ENCODE measurements around the gene PTPN6. TPM values are rescaled to one million over a fixed set of nuclear protein-coding genes. Genes with fewer than 3 reads are reported as not detected.

PTPN6 gene
- total RNA-seq, 1 donor: not detected

- DNase-seq (ENCODE audit: low read depth): no peak
- TF ChIP-seq CTCF (IDR thresholded peaks at IDR 0.05; ENCODE audit: insufficient read depth, low read depth, low read length): no peak
These were observed 27.3 kb upstream of the PTPN6 start for GRCh38 chr12:6923851-6924250.

GRCh38 chr12:6925239-6925539, 26.0 kb upstream of the PTPN6 start:
- no peak for DNase-seq (ENCODE audit: low read depth)
- no peak overlapping the region for H3K4me3 ChIP-seq (ENCODE audit: low read depth, low read length)
- TF ChIP-seq CTCF (IDR thresholded peaks at IDR 0.05; ENCODE audit: insufficient read depth, low read depth, low read length): no peak

More at GRCh38 chr12:6923851-6924250, 27.3 kb upstream of the PTPN6 start:
- no peak overlapping the region for H3K4me3 ChIP-seq (ENCODE audit: low read depth, low read length)

GRCh38 chr12:6925540-6926279, 25.4 kb upstream of the PTPN6 start:
- TF ChIP-seq CTCF (IDR thresholded peaks at IDR 0.05; ENCODE audit: insufficient read depth, low read depth, low read length): no peak
- DNase-seq (ENCODE audit: low read depth): peak; percentile 89

GRCh38 chr12:6927379-6928021, 23.7 kb upstream of the PTPN6 start, which contains the start of gene ATN1:
TSS of gene ATN1 (plus strand) at chr12:6927959. CDS start at chr12:6934002, 6,043 bp downstream.
- DNase-seq (ENCODE audit: low read depth): peak; percentile 87
- no peak for TF ChIP-seq CTCF (IDR thresholded peaks at IDR 0.05; ENCODE audit: insufficient read depth, low read depth, low read length)
- peak within 1 kb of the TSS; percentile 94 for H3K4me3 ChIP-seq (ENCODE audit: low read depth, low read length)

More at GRCh38 chr12:6925540-6926279, 25.4 kb upstream of the PTPN6 start:
- peak overlapping the region; percentile 94 for H3K4me3 ChIP-seq (ENCODE audit: low read depth, low read length)

- peak overlapping the region; percentile 94 for H3K4me3 ChIP-seq (ENCODE audit: low read depth, low read length)
- no peak for TF ChIP-seq CTCF (IDR thresholded peaks at IDR 0.05; ENCODE audit: insufficient read depth, low read depth, low read length)
- no peak for DNase-seq (ENCODE audit: low read depth)
These were observed 23.0 kb upstream of the PTPN6 start for GRCh38 chr12:6928022-6928702.

GRCh38 chr12:6928703-6929407, 22.3 kb upstream of the PTPN6 start:
- TF ChIP-seq CTCF (IDR thresholded peaks at IDR 0.05; ENCODE audit: insufficient read depth, low read depth, low read length): no peak
- DNase-seq (ENCODE audit: low read depth): no peak
- H3K4me3 ChIP-seq (ENCODE audit: low read depth, low read length): peak overlapping the region; percentile 94

Data from fibroblast of villous mesenchyme (primary cell).